SIG-M5 (cell line): ENCODE results near the gene ADAMTSL5.
"Not testable (repeated sequence)": the region's sequence is repeated elsewhere in the genome, so short reads cannot be mapped to it uniquely, and the experiment has no call there.

Experiments
- DNase-seq: peaks from one replicate; lab custom pipeline; 2025; lab: John Stamatoyannopoulos, UW

ADAMTSL5 gene, protein sequence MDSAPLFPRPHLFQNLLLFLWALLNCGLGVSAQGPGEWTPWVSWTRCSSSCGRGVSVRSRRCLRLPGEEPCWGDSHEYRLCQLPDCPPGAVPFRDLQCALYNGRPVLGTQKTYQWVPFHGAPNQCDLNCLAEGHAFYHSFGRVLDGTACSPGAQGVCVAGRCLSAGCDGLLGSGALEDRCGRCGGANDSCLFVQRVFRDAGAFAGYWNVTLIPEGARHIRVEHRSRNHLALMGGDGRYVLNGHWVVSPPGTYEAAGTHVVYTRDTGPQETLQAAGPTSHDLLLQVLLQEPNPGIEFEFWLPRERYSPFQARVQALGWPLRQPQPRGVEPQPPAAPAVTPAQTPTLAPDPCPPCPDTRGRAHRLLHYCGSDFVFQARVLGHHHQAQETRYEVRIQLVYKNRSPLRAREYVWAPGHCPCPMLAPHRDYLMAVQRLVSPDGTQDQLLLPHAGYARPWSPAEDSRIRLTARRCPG

DNA sequence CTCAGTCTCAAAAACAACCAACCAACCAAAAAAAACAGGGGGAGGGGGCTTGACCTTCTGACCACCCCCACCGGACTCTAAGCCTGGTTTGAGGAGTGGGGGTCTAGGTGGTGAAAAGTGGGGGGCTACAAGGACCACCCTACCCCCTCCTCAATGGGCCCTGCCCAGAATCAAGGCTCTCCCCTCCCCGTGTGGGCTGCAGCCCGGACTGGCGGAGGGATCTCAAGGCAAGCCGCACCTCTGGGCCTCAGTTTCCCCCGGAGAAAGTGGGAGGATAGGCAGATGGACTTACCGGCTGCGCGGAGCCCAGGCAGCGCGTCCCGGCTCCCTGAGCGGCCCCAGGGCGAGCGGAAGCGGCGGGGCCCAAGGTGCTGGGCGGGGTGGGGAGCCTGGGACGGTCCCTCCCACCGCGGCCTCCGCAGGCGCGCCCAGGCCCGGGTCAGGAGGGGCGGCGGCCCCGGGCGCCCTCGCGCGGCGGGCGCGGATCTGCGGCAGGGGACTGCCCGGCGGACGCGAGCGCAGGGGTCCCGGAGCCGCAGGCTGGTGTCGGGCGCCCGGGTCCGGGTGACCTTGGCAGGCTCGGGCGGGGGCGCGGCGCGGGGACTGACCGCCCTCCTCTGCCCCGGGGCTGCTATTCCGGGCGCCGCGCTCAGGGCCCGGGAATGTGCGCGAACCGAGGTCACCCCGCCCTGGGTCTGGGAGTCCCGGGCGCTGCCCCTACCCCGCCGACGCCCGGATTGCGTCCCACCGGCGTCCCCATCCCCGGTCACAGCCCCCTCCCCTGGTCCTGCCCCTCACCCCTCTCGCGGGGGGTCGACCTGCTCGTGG, at the start of gene ADAMTSL5:
TSS of gene ADAMTSL5 (minus strand) at position 349 of the 828 bp plus-strand sequence. CDS start 2,076 bp downstream, outside the sequence.
- DNase-seq = no peak

DNA sequence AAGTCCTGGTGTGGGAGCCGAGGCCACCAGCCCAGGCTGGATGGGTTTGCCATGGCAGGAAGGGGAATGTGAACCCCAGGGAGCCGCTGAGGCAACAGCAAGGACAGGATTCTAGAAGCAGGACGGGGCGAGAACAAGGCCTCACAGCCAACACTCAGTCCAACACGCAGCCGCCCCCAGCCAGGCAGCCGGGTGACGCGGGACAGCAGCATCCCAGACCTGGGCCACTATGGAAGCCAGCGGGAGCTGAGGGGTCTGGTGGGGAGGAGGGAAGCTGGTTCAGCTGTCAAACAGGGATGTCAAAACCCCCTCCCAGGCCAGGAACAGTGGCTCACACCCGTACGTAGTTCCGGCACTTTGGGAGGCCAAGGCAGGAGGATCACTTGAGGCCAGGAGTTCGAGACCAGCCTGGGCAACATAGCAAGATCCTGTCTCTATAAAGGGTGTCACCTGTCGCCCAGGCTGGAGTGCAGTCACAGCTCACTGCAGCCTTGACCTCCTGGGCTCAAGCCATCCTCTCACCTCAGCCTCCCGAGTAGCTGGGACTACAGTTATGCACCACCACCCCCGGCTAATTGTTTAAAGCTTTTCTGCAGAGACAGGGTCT, 48.5 kb upstream of the ADAMTSL5 start:
- DNase-seq = no peak

DNA sequence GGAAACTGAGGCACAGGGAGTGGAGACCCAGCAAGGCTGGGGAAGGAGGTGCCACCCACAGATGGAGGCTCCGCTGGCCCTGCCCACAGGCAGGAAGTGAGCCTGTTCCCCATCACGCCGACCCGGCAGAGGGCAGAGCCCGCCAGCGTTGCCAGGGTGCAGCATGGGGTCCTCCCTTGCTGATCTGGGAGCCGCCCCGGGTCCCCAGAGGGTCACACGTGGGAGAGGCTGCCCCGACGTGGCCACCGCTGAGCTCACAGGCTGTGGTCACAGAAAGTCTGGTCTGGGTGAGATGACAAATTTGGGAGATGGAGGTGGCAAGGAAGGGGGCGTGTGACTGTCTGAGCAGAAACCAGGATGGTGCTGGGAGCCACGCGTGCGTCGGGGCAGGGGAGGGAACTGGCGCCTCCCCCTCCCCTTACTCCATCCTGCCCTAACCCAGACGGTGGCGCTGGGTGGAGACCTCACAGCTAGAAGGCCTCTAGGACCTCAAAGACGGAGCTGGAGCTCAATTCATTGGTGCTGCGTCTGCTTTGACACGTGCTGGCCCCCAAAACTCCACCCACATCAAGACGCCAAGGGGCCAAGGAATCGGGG, 47.6 kb upstream of the ADAMTSL5 start:
- no peak for DNase-seq

DNA sequence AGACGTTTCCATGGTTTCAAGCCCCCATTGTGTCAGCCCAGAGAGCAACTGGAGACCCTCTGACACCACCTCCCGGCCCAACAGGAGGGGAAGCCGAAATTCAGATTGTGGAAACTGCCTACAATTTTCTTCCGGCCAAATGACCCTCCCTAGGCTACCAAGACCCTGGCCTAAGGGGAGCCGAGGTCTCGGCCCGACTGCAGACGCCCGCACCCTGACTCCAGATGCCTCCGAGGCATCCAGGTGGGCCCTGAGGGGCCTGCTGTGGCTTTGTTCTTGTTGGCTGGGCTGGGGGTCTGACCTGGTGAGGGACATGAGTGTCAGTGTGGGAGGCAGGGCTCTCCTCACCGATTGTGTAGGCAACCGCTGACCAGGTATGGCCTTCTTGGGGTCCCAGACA, 45.7 kb upstream of the ADAMTSL5 start:
- no peak for DNase-seq

DNA sequence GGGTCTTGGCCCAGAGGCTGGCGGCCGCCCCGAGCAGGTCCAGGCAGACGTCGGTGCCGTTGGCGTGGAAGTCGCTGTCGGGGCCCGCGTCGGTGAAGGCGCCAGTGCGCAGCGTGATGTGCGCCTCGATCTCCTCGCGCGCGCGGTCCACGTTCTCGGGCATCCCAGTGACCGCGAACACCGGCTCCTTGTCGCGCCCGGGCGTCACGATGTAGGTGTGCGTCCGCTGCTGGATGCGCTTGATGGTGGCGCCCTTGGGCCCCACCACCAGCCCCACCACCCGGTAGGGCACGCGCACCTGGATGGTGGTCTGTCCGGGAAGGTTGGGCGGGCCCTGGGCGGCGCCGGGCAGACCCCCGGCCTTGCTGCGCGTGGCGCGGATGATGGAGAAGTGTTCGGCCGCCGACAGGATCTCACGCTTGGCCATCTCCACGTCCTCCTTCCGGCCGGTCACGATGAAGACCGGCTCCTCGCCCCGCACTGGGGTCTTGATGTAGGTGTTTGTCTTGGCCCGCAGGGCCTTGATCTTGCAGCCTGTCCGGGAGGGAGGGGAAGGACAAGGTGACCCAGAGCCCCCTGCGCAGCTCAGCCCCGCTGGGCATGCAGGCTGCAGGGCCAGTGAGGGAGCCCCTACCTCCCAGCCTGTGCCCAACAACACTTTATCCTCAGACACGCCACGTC, 43.7 kb upstream of the ADAMTSL5 start:
- no peak for DNase-seq

DNA sequence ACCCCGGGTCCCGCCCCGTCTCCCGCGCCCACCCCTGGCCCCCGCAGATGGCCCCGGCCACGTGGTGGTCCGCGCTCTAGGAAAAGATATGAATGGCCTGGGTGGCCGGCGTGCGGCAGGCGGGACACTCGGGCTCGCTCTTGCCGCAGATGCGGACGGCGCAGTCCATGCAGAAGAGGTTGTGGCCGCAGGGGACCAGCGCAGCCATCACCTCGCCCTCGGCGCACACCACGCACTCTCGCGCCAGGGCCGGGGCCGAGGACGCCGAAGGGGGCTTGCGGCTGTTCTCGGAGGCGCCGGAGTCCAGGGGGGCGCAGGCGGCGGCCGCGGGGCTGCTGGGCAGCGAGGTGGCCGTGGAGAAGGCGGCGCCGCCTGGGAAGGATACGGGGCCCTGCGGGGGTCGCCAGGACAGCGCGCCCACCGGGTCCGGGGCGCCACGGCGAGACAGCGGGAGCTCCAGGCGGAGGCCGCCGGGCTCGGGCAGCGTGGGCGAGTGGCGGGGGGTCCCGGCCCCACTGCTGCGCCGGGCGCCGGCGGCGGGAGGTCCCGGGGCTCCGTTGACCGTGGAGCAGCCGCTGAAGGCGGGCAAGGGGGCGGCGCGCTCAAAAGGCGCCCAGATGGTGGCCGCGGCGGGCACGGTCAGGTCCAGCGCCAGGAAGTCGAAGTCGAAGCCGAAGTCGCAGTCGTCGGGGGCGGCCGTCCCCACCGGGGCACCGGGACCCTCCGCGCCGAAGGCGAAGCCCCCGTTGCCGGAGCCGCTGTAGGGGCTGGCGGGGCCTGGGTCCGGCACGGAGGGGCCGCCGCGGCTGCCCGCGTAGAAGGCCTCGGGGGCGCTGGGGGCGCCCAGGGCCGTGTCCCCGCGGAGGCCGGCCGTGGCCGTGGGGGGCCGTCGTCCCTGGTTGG, 42.9 kb upstream of the ADAMTSL5 start:
- DNase-seq = no peak

DNA sequence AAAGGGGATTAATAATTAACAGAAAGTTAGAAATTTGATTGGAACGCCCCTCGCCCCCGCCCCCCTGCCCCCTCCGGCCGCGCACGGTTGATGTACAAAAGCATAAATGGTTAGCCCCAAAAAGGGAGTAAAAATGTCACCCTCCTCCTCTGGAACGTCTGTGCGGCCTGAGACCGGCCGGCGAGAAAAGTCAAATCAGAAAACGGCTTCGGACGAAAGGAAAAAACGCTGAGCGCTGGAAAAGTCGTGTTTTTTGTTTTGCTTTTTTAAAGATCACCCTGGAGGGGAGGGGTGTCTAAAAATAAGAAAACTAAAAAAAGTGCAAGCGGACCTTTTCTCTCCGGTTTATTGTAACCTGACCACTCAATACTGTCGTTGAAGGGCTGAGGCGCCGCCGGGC, 42.1 kb upstream of the ADAMTSL5 start:
- no peak for DNase-seq

DNA sequence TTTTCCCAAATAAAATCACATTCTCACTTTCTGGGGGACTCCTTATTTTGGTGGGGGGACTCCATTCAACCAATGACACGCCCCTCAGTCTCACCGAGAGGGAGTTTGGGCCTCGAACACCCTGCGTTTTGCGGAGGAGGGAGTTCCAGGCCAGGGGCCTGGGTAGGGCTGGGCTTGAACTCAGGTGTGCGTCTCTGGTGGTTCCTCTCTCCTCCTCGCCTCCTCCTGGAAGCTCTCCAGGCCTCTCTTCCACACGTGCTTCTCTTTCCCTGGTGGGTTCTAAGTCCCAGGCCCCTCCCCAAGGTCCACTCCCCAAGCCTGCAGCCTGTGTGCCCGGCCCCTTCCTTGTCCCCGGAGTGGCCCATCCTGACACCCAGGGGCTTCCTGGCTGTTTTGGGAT, 40.6 kb upstream of the ADAMTSL5 start:
- DNase-seq = no peak

DNA sequence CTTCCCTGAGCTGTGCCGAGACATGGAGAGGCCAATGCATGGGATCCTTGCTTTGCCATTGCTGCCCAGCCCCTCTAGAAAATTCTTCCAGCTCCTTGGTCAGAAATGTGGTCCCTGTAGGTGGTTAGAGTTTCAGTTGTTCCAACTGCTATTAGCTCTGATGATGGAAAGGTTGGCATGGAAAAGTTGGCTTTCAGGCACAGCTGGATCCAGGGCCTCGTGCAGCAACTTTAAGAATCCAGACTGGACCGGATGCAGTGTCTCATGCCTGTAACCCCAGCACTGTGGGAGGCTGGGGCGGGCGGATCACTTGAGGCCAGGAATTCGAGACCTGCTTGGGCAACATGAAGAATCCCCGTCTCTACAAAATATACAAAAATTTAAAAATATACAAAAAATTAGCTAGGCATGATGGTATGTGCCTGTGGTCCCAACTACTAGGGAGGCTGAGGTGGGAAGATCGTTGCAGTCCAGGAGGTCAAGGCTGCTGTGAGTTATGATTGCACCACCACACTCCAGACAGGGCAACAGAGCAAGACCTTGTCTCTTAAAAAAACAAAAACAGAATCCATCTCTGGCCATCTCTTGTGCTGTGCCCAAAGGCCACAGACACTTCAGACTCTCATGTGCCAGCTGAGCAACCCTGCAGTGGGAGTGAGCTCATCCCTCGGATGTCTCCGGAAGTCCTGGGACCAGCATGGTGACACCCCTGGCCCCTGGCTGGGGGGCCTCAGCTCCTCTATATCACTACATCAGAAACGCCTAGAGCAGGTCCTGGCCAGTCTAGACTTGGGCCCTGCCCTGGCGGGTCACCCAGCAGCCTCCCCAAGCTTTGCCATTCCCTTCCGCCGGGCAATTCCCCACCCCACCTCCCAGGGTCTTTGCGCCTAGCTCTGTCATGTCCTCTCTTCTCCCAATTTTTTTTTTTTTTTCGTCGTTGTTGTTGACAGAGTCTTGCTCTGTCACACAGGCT, 38.5 kb upstream of the ADAMTSL5 start:
- DNase-seq = no peak

DNA sequence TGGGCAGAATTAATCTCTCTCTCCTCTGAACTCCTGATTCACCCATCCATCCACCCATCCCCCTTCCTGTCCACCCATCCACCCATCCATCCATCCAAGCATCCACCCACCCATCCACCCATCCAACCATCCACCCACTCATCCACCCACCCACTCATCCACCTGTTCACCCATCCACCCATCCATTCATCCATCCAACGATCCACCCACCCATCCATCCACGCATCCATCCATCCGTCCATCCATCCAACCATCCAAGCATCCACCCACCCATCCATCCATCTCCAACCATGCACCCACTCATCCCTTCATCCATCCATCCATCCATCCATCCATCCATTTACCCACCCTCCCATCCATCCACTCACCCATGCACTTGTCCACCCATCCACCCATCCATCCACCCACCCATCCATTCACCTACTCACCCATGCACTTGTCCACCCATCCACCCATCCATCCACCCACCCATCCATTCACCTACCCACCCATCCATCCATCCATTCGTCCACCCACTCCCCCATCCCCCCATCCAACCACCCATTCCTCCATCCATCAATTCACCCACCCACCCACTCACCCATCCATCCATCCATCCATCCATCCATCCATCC, 36.6 kb upstream of the ADAMTSL5 start:
- DNase-seq = no peak

DNA sequence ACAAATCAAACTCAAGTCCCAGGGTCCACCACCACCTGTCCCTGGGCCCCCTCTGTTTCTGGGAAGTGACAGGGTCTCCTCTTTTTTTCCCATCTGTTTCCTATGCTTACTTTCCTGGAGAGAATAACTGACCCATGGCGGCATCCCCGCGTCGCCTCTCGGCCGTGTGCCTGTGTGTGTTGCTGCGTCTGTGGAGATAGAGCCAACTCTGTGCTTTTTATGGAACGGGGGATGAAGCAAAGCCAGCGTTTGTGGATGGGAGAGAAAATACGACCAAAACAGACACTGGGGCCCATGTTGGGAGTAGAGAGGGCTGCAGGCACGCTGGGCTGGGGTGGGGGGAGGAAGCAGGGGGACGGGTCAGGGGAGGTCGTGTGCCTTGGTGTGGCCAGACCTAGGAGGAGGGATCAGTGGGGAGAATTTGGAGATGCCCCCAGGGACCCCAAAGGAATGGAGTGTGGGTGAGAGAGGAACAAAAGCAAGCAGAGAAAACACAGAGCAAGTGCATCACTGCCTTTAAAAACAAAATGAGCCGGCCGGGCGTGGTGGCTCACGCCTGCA, 27.6 kb upstream of the ADAMTSL5 start:
- no peak for DNase-seq

DNA sequence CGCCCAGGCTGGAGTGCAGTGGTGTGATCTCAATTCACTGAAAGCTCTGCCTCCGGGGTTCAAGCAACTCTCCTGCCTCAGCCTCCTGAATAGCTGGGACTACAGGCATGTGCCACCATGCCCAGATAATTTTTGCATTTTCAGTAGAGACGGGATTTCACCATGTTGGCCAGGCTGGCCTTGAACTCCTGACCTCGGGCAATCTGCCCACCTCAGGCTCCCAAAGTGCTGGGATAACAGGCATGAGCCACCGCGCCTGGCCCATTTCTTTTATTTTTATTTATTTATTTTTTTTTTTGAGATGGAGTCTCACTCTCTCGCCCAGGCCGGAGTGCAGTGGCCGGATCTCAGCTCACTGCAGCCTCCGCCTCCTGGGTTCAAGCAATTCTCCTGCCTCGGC, 26.9 kb upstream of the ADAMTSL5 start:
- not testable (repeated sequence) for DNase-seq

DNA sequence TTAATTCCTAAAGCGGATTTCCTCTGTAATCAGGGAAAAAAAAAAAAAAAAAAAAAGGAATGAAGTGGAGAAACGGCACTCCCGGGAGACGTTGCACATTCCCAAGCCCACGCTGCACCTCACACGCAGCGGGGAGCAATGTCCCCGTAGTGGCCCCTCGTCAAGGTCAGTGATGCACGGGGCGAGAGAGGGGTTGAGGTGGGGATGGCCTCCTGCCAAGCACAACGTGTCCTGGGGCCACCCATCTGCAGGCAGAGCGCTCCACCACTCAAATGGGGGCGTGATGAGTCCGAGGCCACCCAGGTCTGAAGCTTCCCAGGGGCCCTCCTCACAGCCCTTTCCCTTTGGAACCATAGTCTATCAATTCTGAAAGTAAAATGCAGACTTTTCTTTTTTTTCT, 26.2 kb upstream of the ADAMTSL5 start:
- DNase-seq = no peak

DNA sequence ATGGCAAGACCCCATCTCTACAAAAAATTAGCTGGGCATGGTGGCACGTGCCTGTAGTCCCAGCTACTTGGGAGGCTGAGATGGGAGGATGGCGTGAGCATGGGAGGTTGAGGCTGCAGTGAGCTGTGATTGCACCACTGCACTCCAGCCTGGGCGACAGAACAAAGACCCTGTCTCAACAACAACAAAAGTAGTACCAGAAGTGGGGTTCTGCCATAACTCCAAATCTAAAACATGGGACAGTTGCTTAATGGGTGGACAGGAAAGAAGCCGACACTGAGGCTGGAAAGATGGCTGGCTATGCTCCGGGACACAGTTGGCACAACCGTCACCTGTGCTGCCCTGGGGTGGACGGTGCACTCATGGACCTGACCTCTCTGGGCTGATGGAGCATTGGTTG, 22.9 kb upstream of the ADAMTSL5 start:
- not testable (repeated sequence) for DNase-seq

DNA sequence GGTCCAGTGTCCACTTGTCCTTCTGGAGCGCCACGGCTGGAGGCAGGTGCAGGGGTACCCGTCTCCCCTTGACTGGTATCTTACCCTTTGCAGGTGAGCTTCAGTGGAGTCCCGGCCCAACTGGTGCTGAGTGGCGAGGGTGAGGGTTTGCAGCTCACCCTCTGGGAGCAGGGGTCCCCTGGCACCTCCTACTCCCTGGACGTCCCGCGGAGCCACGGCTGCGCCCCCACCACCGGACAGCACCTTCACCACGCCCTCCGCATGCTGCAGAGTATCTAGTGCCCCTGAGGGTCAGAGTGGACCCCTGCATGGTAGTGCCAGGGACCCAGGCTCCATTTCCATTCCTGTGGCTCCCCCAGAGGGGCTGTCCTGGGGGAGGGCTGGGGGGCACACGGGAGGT, 22.2 kb upstream of the ADAMTSL5 start:
- DNase-seq = no peak

DNA sequence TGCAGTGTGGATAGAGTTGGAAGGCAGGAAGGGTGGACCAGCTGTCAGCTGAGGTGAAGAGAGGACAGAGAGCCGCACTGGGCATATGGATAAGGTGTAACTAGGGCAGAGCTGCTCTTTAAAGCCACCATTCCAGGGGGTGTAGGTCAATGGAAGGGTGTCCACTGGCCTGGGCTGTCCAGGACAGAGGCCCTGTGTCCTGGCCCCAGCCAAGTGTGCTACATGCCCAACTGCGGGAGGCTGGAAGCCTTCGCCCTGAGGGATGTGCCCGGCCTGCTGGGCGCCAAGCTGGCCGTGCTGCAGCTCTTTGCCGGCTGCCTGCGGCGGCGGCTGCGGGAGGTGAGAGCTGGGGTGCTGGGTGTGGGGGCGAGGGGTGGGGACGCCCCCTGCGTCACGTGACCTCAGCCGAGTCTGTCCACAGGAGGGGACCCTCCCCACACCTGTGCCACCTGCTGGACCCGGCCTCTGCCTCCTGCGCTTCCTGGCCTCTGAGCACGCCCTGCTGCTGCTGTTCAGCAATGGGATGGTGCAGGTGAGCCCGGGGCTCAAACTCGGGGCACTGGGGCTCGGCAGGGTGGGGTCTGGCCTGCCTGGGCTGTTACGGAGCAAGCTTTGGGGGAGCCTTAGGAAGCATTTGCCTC, 20.8 kb upstream of the ADAMTSL5 start:
- no peak for DNase-seq

DNA sequence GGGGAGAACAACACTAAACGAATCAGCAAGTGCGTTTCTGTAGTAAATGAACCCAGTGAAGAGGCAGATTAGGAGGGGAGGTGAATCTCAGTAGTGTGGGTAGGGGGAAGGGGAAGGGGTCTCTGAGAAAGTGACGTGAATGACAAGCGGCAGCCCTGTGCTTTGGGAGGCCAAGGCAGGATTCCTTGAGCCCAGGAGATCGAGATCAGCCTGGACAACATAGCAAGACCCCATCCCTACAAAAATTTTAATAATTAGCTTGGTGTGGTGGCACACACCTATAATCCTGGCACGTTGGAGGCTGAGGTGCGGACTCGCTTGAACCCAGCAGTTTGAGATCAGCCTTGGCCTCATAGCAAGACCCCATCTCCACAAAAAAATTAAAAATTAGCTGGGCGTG, 19.2 kb upstream of the ADAMTSL5 start:
- no peak for DNase-seq

DNA sequence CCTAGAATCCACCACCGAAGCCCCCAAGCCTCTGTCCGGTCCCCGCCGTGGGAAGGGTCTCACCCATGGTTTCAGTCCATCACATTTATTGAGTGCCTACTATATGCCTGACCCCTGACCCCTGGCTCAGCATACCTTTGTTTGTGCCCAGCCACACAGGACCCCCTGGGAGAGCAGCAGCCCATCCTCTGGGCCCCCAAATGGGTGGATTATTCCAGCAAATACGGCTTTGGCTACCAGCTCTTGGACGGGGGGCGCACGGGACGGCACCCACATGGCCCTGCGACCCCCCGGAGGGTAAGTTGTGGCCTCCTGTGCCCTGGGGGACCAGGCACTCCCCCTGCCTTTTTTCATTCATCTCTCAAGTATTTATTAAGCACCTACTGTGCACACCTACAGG, 18.8 kb upstream of the ADAMTSL5 start:
- no peak for DNase-seq
